MG63 (cell line): ENCODE results near the gene CDRT15L2. TPM values are rescaled to one million over a fixed set of nuclear protein-coding genes. Genes with fewer than 3 reads are reported as not detected.
"Not testable (repeated sequence)": the region's sequence is repeated elsewhere in the genome, so short reads cannot be mapped to it uniquely, and the experiment has no call there.

Experiments
- DNase-seq: peaks from one replicate; pipeline ENCODE4 v3.0.0-alpha.2; 2020
- H3K27me3 ChIP-seq: fragments of 250-450 bp; sonication (Bioruptor Pico); 2 replicates; pipeline ENCODE4 v1.5.1; 2020; ENCODE audit warnings: mild to moderate bottlenecking, moderate library complexity
- H3K36me3 ChIP-seq: fragments of 250-450 bp; sonication (Bioruptor Pico); 2 replicates; pipeline ENCODE4 v1.5.1; 2020; ENCODE audit warnings: mild to moderate bottlenecking, moderate library complexity
- H3K4me3 ChIP-seq: fragments of 250-450 bp; sonication (Bioruptor Pico); 2 replicates; pipeline ENCODE4 v1.5.1; 2020; ENCODE audit warnings: mild to moderate bottlenecking, moderate library complexity
- H3K9me3 ChIP-seq: fragments of 250-450 bp; sonication (Bioruptor Pico); 2 replicates; pipeline ENCODE4 v1.5.1; 2020; ENCODE audit warnings: mild to moderate bottlenecking, moderate library complexity
- total RNA-seq: library from RNA; depleted of rRNA; stranded (reverse); fragments of >200 nt; shearing (Covaris generic); gene quantifications from 2 replicates; pipeline ENCODE4 v1.2.3, GENCODE V29; 2014; ENCODE audit warnings: low replicate concordance

CDRT15L2 gene
- total RNA-seq, 1 experiment from 2014 or later, result not detected

GRCh38 chr17:20566736-20567135, 12.8 kb upstream of the CDRT15L2 start:
- H3K36me3 ChIP-seq, H3K4me3 ChIP-seq, H3K9me3 ChIP-seq, DNase-seq, H3K27me3 ChIP-seq: not testable (repeated sequence)

GRCh38 chr17:20567421-20567820, 12.1 kb upstream of the CDRT15L2 start:
- H3K4me3 ChIP-seq, result not testable (repeated sequence)

DNA sequence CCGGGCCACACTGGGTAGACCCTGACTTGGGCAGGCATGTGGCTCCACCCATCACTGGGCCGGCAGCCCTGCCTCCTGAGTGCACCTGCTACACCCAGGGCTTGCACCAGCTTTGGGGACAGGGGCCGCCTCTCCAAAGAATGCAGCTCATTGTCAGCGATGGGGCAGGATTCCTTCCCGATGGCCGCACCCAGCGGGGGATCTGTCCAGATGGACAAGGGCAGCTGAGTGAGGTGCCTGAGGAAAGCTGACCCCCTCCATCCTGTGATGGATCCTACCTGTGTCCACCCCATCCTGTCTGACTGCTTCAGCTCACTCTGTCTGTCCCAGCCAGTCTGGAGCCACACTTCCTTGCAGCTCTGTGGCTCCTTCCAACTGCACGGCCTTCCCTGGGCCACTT, 10.9 kb upstream of the CDRT15L2 start:
- not testable (repeated sequence) for H3K27me3 ChIP-seq, H3K4me3 ChIP-seq, DNase-seq, H3K9me3 ChIP-seq, H3K36me3 ChIP-seq

More at GRCh38 chr17:20567421-20567820, 12.1 kb upstream of the CDRT15L2 start:
- H3K9me3 ChIP-seq, H3K27me3 ChIP-seq, DNase-seq, H3K36me3 ChIP-seq: not testable (repeated sequence)

- peak; percentile 70 for DNase-seq
- not testable (repeated sequence) for H3K36me3 ChIP-seq, H3K4me3 ChIP-seq, H3K9me3 ChIP-seq, H3K27me3 ChIP-seq
These were observed 7.9 kb upstream of the CDRT15L2 start for GRCh38 chr17:20571653-20572052.

- DNase-seq, H3K36me3 ChIP-seq, H3K4me3 ChIP-seq, H3K9me3 ChIP-seq, H3K27me3 ChIP-seq: not testable (repeated sequence)
These were observed 6.3 kb upstream of the CDRT15L2 start for GRCh38 chr17:20573216-20573615.

DNA sequence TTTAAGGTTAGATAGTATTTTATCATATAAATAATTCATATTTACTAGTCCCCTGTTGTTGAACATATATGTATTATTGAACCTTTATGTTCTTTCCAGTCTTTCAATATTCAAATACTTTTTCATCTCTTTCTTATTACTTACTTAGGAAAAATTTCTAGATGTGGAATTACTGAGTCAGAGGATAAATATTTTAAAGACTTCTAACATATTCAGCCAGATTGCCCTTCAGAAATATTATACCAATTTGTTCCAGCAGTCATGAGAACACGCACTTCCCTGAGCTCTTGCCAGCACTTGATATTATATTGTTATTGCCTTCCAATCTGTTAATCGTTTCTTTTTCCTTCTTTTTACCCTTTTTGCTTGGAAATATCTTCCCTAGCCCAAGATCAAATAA, 4.5 kb upstream of the CDRT15L2 start:
- DNase-seq, H3K9me3 ChIP-seq, H3K36me3 ChIP-seq, H3K4me3 ChIP-seq, H3K27me3 ChIP-seq: not testable (repeated sequence)

- DNase-seq, H3K4me3 ChIP-seq, H3K36me3 ChIP-seq, H3K27me3 ChIP-seq, H3K9me3 ChIP-seq: not testable (repeated sequence)
These were observed 4.5 kb downstream of the CDRT15L2 start for GRCh38 chr17:20583891-20584577.

DNA sequence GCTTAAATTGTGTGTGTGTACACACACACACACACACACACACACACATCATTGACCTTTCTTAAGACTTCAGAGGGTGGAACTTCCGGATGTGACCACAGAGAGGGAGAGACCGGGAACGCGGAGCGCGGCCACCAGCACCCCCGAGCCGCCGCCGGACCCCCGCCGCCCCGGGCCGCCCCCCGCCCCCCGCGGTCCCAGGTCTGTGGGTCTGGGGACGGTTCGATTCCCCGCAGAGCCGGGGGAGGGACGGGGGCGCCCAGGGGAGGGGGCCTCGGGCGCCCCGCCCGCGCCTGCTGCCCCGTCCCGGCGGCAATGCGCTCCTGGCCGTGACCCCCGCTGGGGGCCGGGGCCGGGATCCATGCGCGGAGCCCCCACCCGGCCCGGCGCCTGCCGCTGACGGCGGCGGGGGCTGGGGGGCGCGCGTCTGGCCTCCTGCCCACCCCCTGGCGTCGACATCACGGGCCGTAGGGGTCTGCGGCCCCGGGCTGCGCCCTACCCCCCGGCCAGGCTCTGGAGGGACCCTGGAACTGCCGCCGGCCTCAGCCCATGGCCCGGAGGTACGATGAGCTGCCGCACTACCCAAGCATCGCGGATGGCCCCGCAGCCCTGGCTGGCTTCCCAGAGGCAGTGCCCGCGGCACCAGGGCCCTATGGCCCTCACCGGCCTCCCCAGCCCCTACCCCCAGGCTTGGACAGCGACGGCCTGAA, 9.4 kb downstream of the CDRT15L2 start:
- H3K9me3 ChIP-seq, H3K36me3 ChIP-seq, H3K27me3 ChIP-seq, DNase-seq, H3K4me3 ChIP-seq: not testable (repeated sequence)

GRCh38 chr17:20589454-20589810, 9.9 kb downstream of the CDRT15L2 start:
- not testable (repeated sequence) for H3K36me3 ChIP-seq, H3K27me3 ChIP-seq, DNase-seq, H3K4me3 ChIP-seq, H3K9me3 ChIP-seq

DNA sequence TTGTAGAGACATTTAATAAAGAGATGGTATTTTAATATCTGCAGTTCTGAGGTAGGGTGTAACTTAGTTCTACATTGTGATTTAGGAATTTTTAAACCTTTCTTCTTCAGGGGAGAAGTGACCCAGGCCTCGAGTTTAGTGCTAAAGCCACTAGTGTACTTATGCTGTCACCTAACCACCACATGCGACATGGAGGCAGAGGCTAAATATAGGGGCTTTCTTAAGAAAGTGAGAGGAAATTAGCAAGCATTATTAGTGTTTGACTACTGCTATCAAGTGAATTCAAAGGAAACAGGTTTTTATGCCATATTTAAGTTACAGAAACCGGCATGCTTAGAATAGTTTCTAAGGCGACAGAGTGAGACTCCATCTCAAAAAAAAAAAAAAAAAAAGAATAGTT, 11.5 kb downstream of the CDRT15L2 start:
- H3K27me3 ChIP-seq, H3K9me3 ChIP-seq, H3K4me3 ChIP-seq, H3K36me3 ChIP-seq, DNase-seq: not testable (repeated sequence)

- not testable (repeated sequence) for H3K27me3 ChIP-seq, DNase-seq, H3K9me3 ChIP-seq, H3K36me3 ChIP-seq, H3K4me3 ChIP-seq
These were observed 26.0 kb downstream of the CDRT15L2 start for GRCh38 chr17:20605568-20605967.

DNA sequence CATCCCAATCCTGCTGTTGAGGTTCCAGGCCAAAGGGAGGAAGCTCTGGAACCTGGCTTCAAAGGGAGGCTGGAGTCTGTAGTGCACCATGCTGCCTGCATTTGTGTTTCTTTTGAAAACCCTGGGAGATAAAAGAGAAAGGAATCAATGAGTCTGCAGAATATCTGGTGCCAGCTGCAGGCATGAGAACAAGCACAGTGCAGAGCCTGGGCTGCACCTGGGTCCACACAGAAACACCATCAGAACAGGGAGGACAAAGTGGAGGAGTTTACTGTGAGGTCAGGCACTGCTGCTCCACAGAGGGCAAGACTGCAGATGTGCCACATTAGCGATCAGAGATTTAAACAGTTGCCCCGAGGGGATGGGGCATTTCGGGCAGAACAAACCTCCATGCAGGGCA, 30.0 kb downstream of the CDRT15L2 start:
- H3K9me3 ChIP-seq, DNase-seq, H3K4me3 ChIP-seq, H3K27me3 ChIP-seq, H3K36me3 ChIP-seq: not testable (repeated sequence)

- Histone ChIP-seq H3K27me3 (no peaks in the 10 kb centered on the region), H3K4me3 (no peak overlapping the region), H3K9me3 (no peaks in the 10 kb centered on the region), H3K36me3 (no peaks in the 10 kb centered on the region)
- DNase-seq, result no peak
These were observed 31.8 kb downstream of the CDRT15L2 start for GRCh38 chr17:20611309-20611708.

DNA sequence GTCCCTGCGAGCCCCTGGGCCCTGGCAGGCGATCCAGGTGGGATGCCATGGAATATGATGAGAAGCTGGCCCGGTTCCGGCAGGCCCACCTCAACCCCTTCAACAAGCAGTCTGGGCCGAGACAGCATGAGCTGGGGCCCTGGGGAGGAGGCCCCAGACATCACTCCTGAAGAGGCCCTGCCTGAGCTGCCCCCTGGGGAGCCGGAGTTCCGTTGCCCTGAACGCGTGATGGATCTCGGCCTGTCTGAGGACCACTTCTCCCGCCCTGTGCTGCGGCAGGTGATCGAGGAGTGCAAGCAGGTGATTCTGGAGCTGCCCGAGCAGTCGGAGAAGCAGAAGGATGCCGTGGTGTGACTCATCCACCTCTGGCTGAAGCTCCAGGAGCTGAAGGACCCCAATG, 33.1 kb downstream of the CDRT15L2 start:
- no peaks in the 10 kb centered on the region for H3K27me3 ChIP-seq
- no peak for DNase-seq
- no peaks in the 10 kb centered on the region for H3K9me3 ChIP-seq
- no peak overlapping the region for H3K4me3 ChIP-seq
- H3K36me3 ChIP-seq, result no peaks in the 10 kb centered on the region

DNA sequence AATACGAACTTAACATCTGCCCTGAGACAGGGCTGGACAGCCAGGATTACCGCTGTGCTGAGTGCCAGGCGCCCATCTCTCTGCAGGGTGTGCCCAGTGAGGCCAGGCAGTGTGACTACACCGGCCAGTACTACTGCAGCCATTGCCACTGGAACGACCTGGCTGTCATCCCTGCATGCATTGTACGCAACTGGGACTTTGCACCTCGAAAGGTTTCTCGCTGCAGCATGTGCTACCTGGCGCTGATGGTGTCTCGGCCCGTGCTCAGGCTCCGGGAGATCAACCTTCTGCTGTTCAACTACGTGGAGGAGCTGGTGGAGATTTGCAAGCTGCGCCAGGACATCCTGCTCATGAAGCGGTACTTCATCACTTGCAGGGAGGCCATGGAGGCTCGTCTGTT, 33.7 kb downstream of the CDRT15L2 start:
- Histone ChIP-seq H3K27me3 (no peaks in the 10 kb centered on the region), H3K36me3 (no peaks in the 10 kb centered on the region), H3K4me3 (no peak overlapping the region), H3K9me3 (no peaks in the 10 kb centered on the region)
- no peak for DNase-seq

- DNase-seq, result no peak
- no peaks in the 10 kb centered on the region for H3K27me3 ChIP-seq
- no peak overlapping the region for H3K4me3 ChIP-seq
- H3K36me3 ChIP-seq, result no peaks in the 10 kb centered on the region
- no peaks in the 10 kb centered on the region for H3K9me3 ChIP-seq
These were observed 34.4 kb downstream of the CDRT15L2 start for GRCh38 chr17:20613905-20614304.

GRCh38 chr17:20615461-20615860, 35.9 kb downstream of the CDRT15L2 start:
- not testable (repeated sequence) for H3K4me3 ChIP-seq, DNase-seq, H3K27me3 ChIP-seq, H3K9me3 ChIP-seq, H3K36me3 ChIP-seq
